ENCODE results near the gene CHAMP1.

The CHAMP1 gene

GRCh38 chr13:114279758-114280355, 34.4 kb upstream of the CHAMP1 start:
- no peak for TF ChIP-seq RAD21 (IDR thresholded peaks at IDR 0.05; ENCODE audit: low read depth)
- TF ChIP-seq CEBPB (IDR thresholded peaks at IDR 0.05) = no peak
- no peak for TF ChIP-seq TAF1 (IDR thresholded peaks at IDR 0.05; ENCODE audit: low read depth)
- TF ChIP-seq NFIC (IDR thresholded peaks at IDR 0.05) = no peak
- TF ChIP-seq FOXM1 (IDR thresholded peaks at IDR 0.05; ENCODE audit: borderline replicate concordance, low read depth) = no peak
- TF ChIP-seq MAX (IDR thresholded peaks at IDR 0.05) = no peak
- no peak for TF ChIP-seq TCF12 (IDR thresholded peaks at IDR 0.05; ENCODE audit: low read depth)
- TF ChIP-seq EGR1 (IDR thresholded peaks at IDR 0.05) = no peak
- TF ChIP-seq TEAD4 (IDR thresholded peaks at IDR 0.05) = no peak
- TF ChIP-seq ZBTB7A (IDR thresholded peaks at IDR 0.05; ENCODE audit: low read depth) = no peak
- no peak for TF ChIP-seq REST (IDR thresholded peaks at IDR 0.05; ENCODE audit: low read depth)
- TF ChIP-seq YY1 (IDR thresholded peaks at IDR 0.05; ENCODE audit: low read depth) = no peak
- TF ChIP-seq CREB1 (IDR thresholded peaks at IDR 0.05; ENCODE audit: low read depth) = no peak
- TF ChIP-seq EP300 (IDR thresholded peaks at IDR 0.05; ENCODE audit: borderline replicate concordance) = no peak
- TF ChIP-seq USF1 (IDR thresholded peaks at IDR 0.05) = no peak

- no peak for TF ChIP-seq CREB1 (IDR thresholded peaks at IDR 0.05; ENCODE audit: low read depth)
- TF ChIP-seq TCF12 (IDR thresholded peaks at IDR 0.05; ENCODE audit: low read depth) = peak; percentile 27; the same call in 1 of the 2 replicates
- no peak for TF ChIP-seq CEBPB (IDR thresholded peaks at IDR 0.05)
- TF ChIP-seq USF1 (IDR thresholded peaks at IDR 0.05) = peak; percentile 33; the same call in 1 of the 2 replicates
- no peak for TF ChIP-seq TEAD4 (IDR thresholded peaks at IDR 0.05)
- no peak for TF ChIP-seq FOXM1 (IDR thresholded peaks at IDR 0.05; ENCODE audit: borderline replicate concordance, low read depth)
- no peak for TF ChIP-seq EP300 (IDR thresholded peaks at IDR 0.05; ENCODE audit: borderline replicate concordance)
- peak; percentile 74 for TF ChIP-seq TAF1 (IDR thresholded peaks at IDR 0.05; ENCODE audit: low read depth)
- peak; percentile 71; the same call in 1 of the 2 replicates for TF ChIP-seq ZBTB7A (IDR thresholded peaks at IDR 0.05; ENCODE audit: low read depth)
- peak; percentile 46; the same call in 1 of the 2 replicates for TF ChIP-seq MAX (IDR thresholded peaks at IDR 0.05)
- TF ChIP-seq REST (IDR thresholded peaks at IDR 0.05; ENCODE audit: low read depth) = 0 out of 2 replicates have a peak, but pooled peaks have one; percentile 7
- TF ChIP-seq NFIC (IDR thresholded peaks at IDR 0.05) = no peak; the same call in 1 of the 2 replicates
- TF ChIP-seq RAD21 (IDR thresholded peaks at IDR 0.05; ENCODE audit: low read depth) = no peak
- TF ChIP-seq YY1 (IDR thresholded peaks at IDR 0.05; ENCODE audit: low read depth) = no peak
- TF ChIP-seq EGR1 (IDR thresholded peaks at IDR 0.05) = peak; percentile 98
Observed at GRCh38 chr13:114281351-114282040, 32.8 kb upstream of the CHAMP1 start, which contains the start of gene UPF3A. Gene UPF3A (plus strand): TSS chr13:114281601. CDS start chr13:114281640, 39 bp downstream.

GRCh38 chr13:114282041-114282670, 32.1 kb upstream of the CHAMP1 start:
- TF ChIP-seq YY1 (IDR thresholded peaks at IDR 0.05; ENCODE audit: low read depth) (no peak), CEBPB (IDR thresholded peaks at IDR 0.05) (no peak), MAX (IDR thresholded peaks at IDR 0.05) (no peak; the same call in none of the 2 replicates), FOXM1 (IDR thresholded peaks at IDR 0.05; ENCODE audit: borderline replicate concordance, low read depth) (peak; percentile 17; the same call in 1 of the 2 replicates), TEAD4 (IDR thresholded peaks at IDR 0.05) (peak; percentile 32), TAF1 (IDR thresholded peaks at IDR 0.05; ENCODE audit: low read depth) (no peak; the same call in 1 of the 2 replicates), NFIC (IDR thresholded peaks at IDR 0.05) (no peak; the same call in 1 of the 2 replicates), ZBTB7A (IDR thresholded peaks at IDR 0.05; ENCODE audit: low read depth) (no peak), TCF12 (IDR thresholded peaks at IDR 0.05; ENCODE audit: low read depth) (peak; percentile 58; the same call in 1 of the 2 replicates), CREB1 (IDR thresholded peaks at IDR 0.05; ENCODE audit: low read depth) (no peak), REST (IDR thresholded peaks at IDR 0.05; ENCODE audit: low read depth) (no peak), USF1 (IDR thresholded peaks at IDR 0.05) (no peak), EP300 (IDR thresholded peaks at IDR 0.05; ENCODE audit: borderline replicate concordance) (0 out of 2 replicates have a peak, but pooled peaks have one; percentile 16)

Data from Ishikawa (cell line).